BJ (cell line): ENCODE data around the gene ULBP3. TPM values are rescaled to one million over a fixed set of nuclear protein-coding genes. Genes with fewer than 3 reads are reported as not detected.
"Not testable (repeated sequence)": the region's sequence is repeated elsewhere in the genome, so short reads cannot be mapped to it uniquely, and the experiment has no call there.

Experiments used
- CTCF ChIA-PET: fragments of 350-600 bp; formaldehyde crosslinking; extraction: SDS; loops from one replicate; lab custom pipeline; 2021; ENCODE audit warnings: antibody characterized with exemption, inconsistent platforms; lab: Yijun Ruan, JAX
- POLR2A ChIA-PET: fragments of 300-600 bp; sonication (Branson Sonifier 250); formaldehyde crosslinking; extraction: SDS; loops from one replicate; lab custom pipeline; 2021; ENCODE audit warnings: antibody characterized with exemption; lab: Charles Lee
- DNase-seq: peaks from one replicate; pipeline ENCODE4 v3.0.0-alpha.2; 2011; ENCODE audit warnings: low read depth
- H3K27me3 ChIP-seq: 2 replicates; pipeline ENCODE4 v1.6.0; 2011; ENCODE audit warnings: low read length; ENCODE audit not compliant: control insufficient read depth, insufficient read depth
- H3K36me3 ChIP-seq: 2 replicates; pipeline ENCODE4 v1.5.1; 2011; ENCODE audit warnings: low read length; ENCODE audit not compliant: control insufficient read depth, insufficient read depth
- H3K4me3 ChIP-seq: 2 replicates; pipeline ENCODE4 v1.5.1; 2011; ENCODE audit warnings: low read depth, mild to moderate bottlenecking, control low read depth, low read length
- polyA plus RNA-seq: library from polyadenylated mRNA; depleted of rRNA; stranded (reverse); fragments of >200 nt; gene quantifications from 2 replicates; pipeline ENCODE4 v1.2.3, GENCODE V29; 2011
- TF ChIP-seq, protein P1 (sequence below): IDR thresholded peaks from 2 replicates; pipeline ENCODE4 v1.5.1; 2011; ENCODE audit warnings: low read depth, mild to moderate bottlenecking, control low read depth, inconsistent platforms, low read length, moderate library complexity; ENCODE audit not compliant: insufficient read depth

ULBP3 gene
- polyA plus RNA-seq, 1 experiment, result 6.0 TPM

DNA sequence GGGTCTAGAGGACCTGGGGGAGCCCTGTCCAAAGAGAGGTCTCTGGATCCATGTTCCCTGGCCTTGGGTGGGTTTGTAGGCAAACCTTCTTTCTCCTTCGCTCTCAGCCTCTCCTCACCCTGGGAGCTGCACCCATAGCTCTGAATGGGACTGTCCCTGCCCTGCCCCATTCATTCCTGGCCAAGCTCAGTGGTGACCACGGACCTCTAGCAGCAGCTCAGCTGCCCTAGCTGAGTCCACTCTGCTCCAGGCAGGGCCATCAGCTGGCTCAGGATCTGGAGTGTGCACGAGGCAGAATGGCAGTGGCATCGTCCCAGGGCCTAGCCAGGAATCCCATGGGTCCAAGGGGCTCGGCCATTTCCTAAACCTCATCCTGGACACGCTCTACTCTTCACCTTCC, 5.3 kb downstream of the ULBP3 start:
- no peak overlapping the region for H3K4me3 ChIP-seq

DNA sequence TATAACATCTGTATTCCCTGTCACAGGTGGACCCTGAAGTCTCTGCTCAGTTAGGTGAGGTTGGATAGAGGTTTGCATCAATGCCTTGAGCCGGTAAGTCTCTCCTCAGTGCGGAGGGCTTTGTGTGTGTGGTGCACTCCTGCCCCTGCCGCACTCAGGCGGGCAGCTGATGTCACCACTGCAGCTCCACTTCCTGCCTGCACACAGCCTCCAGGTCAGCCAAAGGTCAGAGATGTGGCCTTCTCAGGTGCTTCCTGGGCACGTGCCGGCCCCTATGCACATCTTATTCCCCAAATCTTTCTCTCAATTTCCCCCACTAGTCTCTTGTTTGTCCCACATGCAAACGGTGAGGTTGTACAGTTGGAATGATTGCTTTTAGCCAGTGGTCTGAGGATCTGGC, 8.9 kb downstream of the ULBP3 start:
- H3K27me3 ChIP-seq, DNase-seq, H3K36me3 ChIP-seq, POLR2A ChIA-PET, H3K4me3 ChIP-seq: not testable (repeated sequence)
- CTCF ChIA-PET, result interaction anchor here (1.6 kb wide), 1 partner anchor 11 kb away, joined by 3 read pairs; no protein-coding TSS in a partner anchor

More for the DNA sequence above, 5.3 kb downstream of the ULBP3 start:
- H3K36me3 ChIP-seq, result no peaks in the 10 kb centered on the region; the same call in 1 of the 2 replicates
- no peaks in the 10 kb centered on the region for H3K27me3 ChIP-seq
- ChIA-PET POLR2A (no interaction called here), CTCF (interaction anchor here (1.0 kb wide), 1 partner anchor 63 kb away, joined by 4 read pairs; no protein-coding TSS in a partner anchor)
- DNase-seq, result no peak
- TF ChIP-seq, protein P1, sequence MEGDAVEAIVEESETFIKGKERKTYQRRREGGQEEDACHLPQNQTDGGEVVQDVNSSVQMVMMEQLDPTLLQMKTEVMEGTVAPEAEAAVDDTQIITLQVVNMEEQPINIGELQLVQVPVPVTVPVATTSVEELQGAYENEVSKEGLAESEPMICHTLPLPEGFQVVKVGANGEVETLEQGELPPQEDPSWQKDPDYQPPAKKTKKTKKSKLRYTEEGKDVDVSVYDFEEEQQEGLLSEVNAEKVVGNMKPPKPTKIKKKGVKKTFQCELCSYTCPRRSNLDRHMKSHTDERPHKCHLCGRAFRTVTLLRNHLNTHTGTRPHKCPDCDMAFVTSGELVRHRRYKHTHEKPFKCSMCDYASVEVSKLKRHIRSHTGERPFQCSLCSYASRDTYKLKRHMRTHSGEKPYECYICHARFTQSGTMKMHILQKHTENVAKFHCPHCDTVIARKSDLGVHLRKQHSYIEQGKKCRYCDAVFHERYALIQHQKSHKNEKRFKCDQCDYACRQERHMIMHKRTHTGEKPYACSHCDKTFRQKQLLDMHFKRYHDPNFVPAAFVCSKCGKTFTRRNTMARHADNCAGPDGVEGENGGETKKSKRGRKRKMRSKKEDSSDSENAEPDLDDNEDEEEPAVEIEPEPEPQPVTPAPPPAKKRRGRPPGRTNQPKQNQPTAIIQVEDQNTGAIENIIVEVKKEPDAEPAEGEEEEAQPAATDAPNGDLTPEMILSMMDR, result no peak

DNA sequence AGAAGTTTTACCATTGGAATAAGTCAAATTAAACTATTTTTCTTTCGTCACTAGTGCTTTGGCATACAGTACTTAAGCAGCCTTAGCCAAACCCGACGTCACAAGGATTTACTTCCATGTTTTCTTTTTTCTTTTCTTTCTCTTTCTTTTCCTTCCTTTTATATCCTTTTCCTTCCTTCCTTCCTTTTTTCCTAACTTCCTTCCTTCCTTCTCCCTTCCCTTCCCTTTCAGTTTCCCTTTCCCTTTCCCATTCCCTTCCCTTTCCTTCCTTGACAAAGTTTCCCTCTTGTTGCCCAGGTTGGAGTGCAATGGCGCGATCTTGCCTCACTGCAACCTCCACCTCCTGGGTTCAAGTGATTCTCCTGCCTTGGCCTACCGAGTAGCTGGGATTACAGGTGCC, 9.9 kb downstream of the ULBP3 start:
- ChIA-PET CTCF (no interaction called here), POLR2A (no interaction called here)
- TF ChIP-seq, protein P1, result no peak
- Histone ChIP-seq H3K27me3 (peaks cover 6% of the 10 kb centered on the region), H3K36me3 (no peaks in the 10 kb centered on the region; the same call in 1 of the 2 replicates), H3K4me3 (no peak overlapping the region)
- DNase-seq, result no peak

DNA sequence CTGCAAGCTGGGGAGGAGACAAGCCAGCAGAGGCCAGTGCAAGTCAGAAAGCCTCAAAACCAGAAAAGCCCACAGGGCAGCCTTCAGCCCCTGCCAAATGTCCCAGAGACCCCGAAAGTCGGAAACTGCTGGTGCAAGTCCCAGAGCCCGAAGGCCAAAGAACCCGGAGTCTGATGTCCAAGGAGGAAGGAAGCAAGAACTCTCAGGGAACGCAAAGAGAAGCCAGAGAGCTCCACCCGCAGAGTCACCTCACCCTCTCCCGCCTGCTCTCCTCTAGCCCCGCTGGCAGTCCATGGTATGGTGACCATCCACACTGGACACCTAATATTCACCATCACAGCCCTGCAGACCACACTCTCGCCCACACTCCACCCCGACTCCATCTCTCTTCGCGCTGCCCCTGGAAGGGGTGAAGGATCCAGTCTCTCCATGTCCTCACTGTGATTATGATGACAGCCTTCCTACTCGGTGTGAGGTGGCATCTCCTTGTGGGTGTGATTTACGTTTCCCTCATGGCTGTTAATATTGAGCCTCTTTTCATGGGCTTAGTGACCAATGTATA, 10.6 kb downstream of the ULBP3 start:
- no peak for DNase-seq
- POLR2A ChIA-PET, result no interaction called here
- CTCF ChIA-PET, result interaction anchor here (0.7 to 1.5 kb wide), 4 partner anchors 10 to 66 kb away, joined by 3 read pairs; partner anchors contain the start of gene ULBP3
- H3K36me3 ChIP-seq, result no peaks in the 10 kb centered on the region
- H3K4me3 ChIP-seq, result no peak overlapping the region
- H3K27me3 ChIP-seq, result peaks cover 6% of the 10 kb centered on the region
- TF ChIP-seq, protein P1, result no peak

DNA sequence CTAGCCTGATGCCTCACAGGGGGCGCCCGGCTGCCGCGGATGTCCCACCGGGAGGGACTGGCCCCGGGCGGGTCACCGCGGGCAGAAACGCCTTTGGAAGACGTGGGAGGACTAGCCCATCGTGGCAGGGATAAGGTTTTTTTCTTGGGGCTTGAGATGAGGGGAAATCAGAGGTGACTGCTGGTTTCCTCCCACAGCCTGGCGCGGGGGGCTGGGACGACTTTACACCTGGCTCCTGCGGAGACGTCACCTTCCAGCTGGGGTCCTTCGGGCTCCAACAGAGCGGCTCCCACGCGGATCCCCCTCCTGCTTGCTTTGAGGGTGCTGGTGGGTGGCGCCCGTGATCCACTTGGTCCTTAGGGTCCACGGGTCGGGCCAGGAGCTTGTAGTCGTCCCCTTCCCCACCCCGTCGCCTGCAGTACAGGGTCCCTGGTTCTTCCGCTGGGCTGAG, 11.4 kb downstream of the ULBP3 start:
- POLR2A ChIA-PET, result no interaction called here
- Histone ChIP-seq H3K27me3 (peaks cover 9% of the 10 kb centered on the region), H3K36me3 (no peaks in the 10 kb centered on the region), H3K4me3 (no peak overlapping the region)
- DNase-seq, result no peak
- TF ChIP-seq, protein P1, result no peak
- CTCF ChIA-PET, result interaction anchor here (0.7 to 1.6 kb wide), 3 partner anchors 14 to 337 kb away, joined by 3 to 4 read pairs (median 3); no protein-coding TSS in a partner anchor
